Left ventricle myocardium superior (tissue), 1 donor: ENCODE results near the gene ENDOG. TPM values are rescaled to one million over a fixed set of nuclear protein-coding genes. Genes with fewer than 3 reads are reported as not detected.
"Not testable (repeated sequence)": the region's sequence is repeated elsewhere in the genome, so short reads cannot be mapped to it uniquely, and the experiment has no call there.

Source experiments
- ATAC-seq: fragments of 200-7000 bp; cut with Tn5 transposase; one replicate; pipeline ENCODE4 v1.9.1; 2020; ENCODE audit warnings: mild to moderate bottlenecking, moderate library complexity
- DNase-seq: peaks from one replicate; pipeline ENCODE4 v3.0.0-alpha.2; 2020
- intact Hi-C: fragments of 100-400 bp; cut with micrococcal nuclease; formaldehyde crosslinking; loops from one replicate; pipeline ENCODE4 v1.11.0; 2022
- total RNA-seq: library from RNA; stranded (reverse); fragmentation: NEBNext Ultra II Directional; extraction: Animal tissue kit (Norgen Biotek cat#: 25700); gene quantifications from one replicate; pipeline ENCODE4 v1.2.1, GENCODE V29; 2021
- donor health status: DM: no; HTN: yes; CAD: no; lungs with severe emphysema.

ENDOG gene
- total RNA-seq, 1 donor from 2014 or later = 88.5 TPM

GRCh38 chr9:128792978-128793686, 25.2 kb upstream of the ENDOG start:
- ATAC-seq = no peak
- intact Hi-C loops = no loop called here
- DNase-seq = no peak

GRCh38 chr9:128794961-128795360, 23.3 kb upstream of the ENDOG start:
- DNase-seq, ATAC-seq, intact Hi-C loops: not testable (repeated sequence)

- ATAC-seq = no peak
- intact Hi-C loops = no loop called here
- DNase-seq = no peak
Measured at GRCh38 chr9:128798896-128799295, 19.4 kb upstream of the ENDOG start.

DNA sequence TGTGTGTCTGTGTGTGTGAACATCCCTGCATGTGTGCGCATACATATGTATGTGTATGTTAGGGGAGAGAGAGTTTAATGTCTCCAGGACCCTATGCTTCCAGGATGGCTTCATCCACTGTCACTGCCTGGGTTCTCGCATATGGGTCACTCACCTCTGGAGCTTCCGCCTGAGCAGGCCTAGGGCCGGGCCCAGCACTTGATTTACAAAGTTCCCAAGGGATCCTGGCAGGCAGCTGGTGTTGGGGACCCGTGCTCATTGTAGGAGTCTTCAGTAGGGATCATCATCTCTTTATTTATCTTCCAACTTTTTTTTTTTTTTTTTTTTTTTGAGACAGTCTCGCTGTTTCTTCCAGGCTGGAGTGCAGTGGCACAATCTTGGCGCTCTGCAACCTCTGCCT, 18.2 kb upstream of the ENDOG start:
- ATAC-seq (no peak), DNase-seq (no peak)
- intact Hi-C loops = no loop called here

GRCh38 chr9:128802482-128802881, 15.8 kb upstream of the ENDOG start:
- intact Hi-C loops = no loop called here
- no peak for DNase-seq
- no peak for ATAC-seq

GRCh38 chr9:128805661-128806060, 12.6 kb upstream of the ENDOG start:
- DNase-seq = no peak
- intact Hi-C loops = no loop called here
- ATAC-seq = no peak

DNA sequence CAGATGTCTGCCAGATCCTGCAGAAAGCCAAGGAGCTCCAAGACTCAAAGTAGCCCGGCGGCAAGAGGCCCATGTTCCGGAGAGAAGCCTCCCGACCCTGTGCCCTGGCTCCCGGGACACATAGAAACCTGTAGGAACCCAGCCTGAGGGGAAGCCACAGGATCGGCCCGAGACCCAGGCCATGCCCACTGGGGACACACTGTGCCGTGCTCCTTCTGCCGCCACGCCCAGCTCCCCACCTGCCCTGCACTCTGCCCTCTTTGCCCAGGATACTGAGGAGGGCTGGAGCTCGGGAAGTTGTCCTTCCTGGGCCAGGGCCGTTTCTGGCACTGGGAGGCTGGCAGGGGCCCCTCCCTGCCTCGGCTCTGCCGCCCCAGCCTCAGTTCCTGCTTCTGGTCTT, 10.5 kb upstream of the ENDOG start:
- ATAC-seq = no peak
- intact Hi-C loops = no loop called here
- no peak for DNase-seq

DNA sequence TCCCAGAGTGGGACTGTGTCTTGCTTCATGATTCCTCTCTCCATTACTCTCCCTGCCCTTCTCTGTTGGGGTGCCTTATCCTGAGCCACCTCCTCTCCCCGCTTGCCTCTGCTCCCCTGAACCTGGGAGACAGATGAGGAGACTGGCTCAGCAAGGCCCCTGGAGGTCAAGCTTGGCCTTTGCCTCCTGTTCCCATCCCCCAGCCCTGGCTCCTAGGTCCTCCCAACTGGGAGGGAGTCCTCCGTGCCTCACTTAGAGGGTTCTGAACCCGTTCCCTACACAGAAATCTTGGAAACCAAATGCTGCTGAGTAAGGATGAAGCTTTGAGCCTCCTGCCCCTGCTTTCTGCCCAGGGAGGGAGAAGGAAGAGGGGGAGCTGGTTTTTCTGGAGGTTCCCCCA, 9.8 kb upstream of the ENDOG start:
- intact Hi-C loops = no loop called here
- ATAC-seq (no peak), DNase-seq (no peak)

GRCh38 chr9:128809036-128809599, 9.2 kb upstream of the ENDOG start:
- intact Hi-C loops = no loop called here
- ATAC-seq = no peak
- DNase-seq = no peak

- intact Hi-C loops = no loop called here
- ATAC-seq (peak; percentile 34), DNase-seq (no peak)
Measured at GRCh38 chr9:128809831-128810230, 8.5 kb upstream of the ENDOG start.

- ATAC-seq (no peak), DNase-seq (no peak)
- intact Hi-C loops = no loop called here
Measured at GRCh38 chr9:128810873-128811272, 7.4 kb upstream of the ENDOG start.

- DNase-seq (peak; percentile 77), ATAC-seq (peak; percentile 24)
- intact Hi-C loops = no loop called here
Measured at GRCh38 chr9:128818839-128819715, 777 bp downstream of the ENDOG start.

DNA sequence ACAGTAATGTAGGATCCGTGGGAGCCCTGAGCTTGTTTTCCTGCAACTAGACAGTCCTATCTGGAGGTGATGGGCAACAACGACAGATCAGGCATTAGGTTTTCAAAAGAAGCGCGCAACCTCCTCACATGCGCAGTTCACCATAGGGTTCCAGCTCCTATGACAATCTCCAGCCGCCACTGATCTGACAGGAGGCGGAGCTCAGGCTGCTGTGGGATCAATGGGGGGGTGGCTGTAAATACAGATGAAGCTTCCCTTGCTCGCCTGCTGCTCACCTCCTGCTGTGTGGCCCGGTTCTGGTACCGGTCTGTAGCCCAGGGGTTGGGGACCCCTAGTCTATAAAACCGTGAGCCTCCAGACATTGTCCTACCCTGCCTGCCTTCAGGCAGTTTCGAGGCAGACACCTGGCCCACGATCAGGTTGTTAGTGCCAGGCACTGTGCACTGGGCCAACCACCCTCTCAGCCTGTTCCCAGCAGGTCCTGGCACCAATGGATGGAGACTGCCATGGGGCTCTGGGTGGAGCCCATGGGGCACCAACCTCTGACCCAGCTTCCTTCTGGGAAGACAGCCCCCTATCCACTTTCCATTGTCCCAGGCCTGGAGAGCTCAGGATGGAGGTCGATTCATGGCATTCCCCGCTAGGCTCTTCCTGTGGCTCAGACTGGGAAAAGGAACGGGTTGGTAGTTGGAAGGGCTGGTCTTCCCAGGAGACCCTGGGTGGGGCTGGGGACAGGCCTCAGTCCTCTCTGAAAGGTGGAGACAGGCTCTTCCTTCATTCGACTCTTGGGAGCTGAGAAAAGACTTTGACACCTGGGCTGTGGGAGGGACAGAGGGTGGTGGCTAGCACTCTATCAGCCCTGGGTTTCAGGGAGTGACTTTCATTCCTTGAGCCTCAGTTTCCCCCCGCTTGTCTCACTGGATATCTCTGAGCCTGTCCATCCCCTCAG, 1.7 kb downstream of the ENDOG start:
- ATAC-seq (peak; percentile 66), DNase-seq (peak; percentile 78)
- intact Hi-C loops = no loop called here

- intact Hi-C loops = no loop called here
- DNase-seq = no peak
- ATAC-seq = no peak
Measured at GRCh38 chr9:128820665-128821583, 2.6 kb downstream of the ENDOG start.

GRCh38 chr9:128821584-128822406, 3.5 kb downstream of the ENDOG start:
- DNase-seq (no peak), ATAC-seq (no peak)
- intact Hi-C loops = no loop called here

DNA sequence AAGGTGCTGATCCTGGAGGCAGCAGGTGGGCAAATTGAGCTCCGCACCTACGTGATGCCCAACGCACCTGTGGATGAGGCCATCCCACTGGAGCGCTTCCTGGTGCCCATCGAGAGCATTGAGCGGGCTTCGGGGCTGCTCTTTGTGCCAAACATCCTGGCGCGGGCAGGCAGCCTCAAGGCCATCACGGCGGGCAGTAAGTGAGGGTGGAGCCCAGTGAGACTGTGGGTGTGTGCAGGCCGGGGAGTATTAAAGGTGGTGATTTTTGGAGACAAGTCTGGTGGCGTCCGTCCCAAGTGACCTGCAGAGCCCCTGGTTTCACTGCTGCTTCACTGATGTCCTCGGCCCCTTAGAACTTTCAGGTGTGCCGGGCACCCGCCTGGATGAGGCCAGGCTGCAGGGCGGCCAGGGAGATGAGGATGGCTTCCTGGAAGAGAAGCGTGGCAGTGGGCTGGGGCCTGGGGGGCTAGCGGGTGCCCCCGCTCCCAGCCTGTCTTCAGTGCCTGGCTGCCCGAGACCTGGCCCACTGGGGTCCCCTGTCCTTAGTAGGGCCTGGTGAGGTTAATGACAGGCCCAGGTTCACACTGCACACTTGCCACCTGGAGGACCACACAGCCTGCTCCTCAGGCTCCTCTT, 4.2 kb downstream of the ENDOG start:
- DNase-seq (no peak), ATAC-seq (no peak)
- intact Hi-C loops = no loop called here

DNA sequence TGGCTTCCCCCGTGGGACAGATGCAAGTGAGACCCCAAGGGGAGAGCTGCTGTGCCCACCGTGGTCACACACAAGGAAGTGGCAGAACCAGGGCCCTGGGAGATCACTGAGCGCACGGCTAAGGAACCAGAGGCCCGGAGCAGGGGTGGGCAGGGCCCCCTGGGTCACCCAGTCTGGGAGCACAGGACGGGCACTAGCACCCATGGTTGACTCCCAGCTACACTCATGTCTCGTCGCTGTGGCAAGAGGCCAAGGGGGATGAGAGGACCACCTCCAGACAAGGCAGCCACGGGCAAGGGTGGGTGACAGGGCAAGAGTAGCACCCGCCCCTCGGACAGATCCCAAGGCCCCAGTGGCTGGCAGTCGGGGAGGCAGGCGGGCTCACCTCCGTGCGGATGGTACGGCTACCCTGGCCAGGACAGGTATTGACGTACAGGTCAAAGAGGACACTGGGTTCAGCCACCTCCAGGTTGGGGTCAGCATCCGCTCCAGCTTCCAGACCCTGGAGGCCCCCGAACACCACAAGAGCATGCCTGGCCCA, 5.1 kb downstream of the ENDOG start:
- DNase-seq (no peak), ATAC-seq (no peak)
- intact Hi-C loops = no loop called here
